GM13976 (cell line): ENCODE measurements around the gene PRKCQ.
"Not testable (repeated sequence)": the region's sequence is repeated elsewhere in the genome, so short reads cannot be mapped to it uniquely, and the experiment has no call there.

Experiments
- DNase-seq: peaks from one replicate; pipeline ENCODE4 v3.0.0; 2012; ENCODE audit warnings: low spot score
- CTCF ChIP-seq: IDR thresholded peaks from 2 replicates; pipeline ENCODE4 v1.5.1; 2012; ENCODE audit warnings: borderline replicate concordance, mild to moderate bottlenecking; ENCODE audit not compliant: insufficient read depth; ENCODE audit errors: extremely low read depth, missing control alignments, control extremely low read depth
- in situ Hi-C: fragments of 300-500 bp; cut with MboI; formaldehyde crosslinking; loops from one replicate; pipeline ENCODE4 v1.12.0; 2022; ENCODE audit warnings: low sequenced_read_pairs, mixed read lengths, inconsistent platforms; ENCODE audit not compliant: unreplicated experiment

The PRKCQ gene

GRCh38 chr10:6446711-6447110, 133.4 kb downstream of the PRKCQ start:
- no peak for DNase-seq
- TF ChIP-seq CTCF = no peak
- in situ Hi-C loops = no loop called here

GRCh38 chr10:6445671-6446316, 134.3 kb downstream of the PRKCQ start:
- TF ChIP-seq CTCF = peak; percentile 61
- peak; percentile 65 for DNase-seq
- in situ Hi-C loops = no loop called here

GRCh38 chr10:6439875-6440274, 140.2 kb downstream of the PRKCQ start:
- in situ Hi-C loops, DNase-seq: not testable (repeated sequence)

GRCh38 chr10:6431861-6432260, 148.2 kb downstream of the PRKCQ start:
- TF ChIP-seq CTCF = no peak
- DNase-seq = no peak
- in situ Hi-C loops = no loop called here

GRCh38 chr10:6431186-6431585, 148.9 kb downstream of the PRKCQ start:
- in situ Hi-C loops = no loop called here
- no peak for TF ChIP-seq CTCF
- no peak for DNase-seq

- no peak for TF ChIP-seq CTCF
- DNase-seq = no peak
- in situ Hi-C loops = no loop called here
These were observed 149.6 kb downstream of the PRKCQ start for GRCh38 chr10:6430423-6430980.

- in situ Hi-C loops = loop anchor here (10.0 kb wide), 1 partner anchor 237 kb away; no protein-coding TSS in a partner anchor
- TF ChIP-seq CTCF = no peak
- DNase-seq = no peak
These were observed 152.6 kb downstream of the PRKCQ start for GRCh38 chr10:6427357-6427959.
